HG03103 (cell line): Measurements from ENCODE around the gene COL12A1.

ENCODE experiments used
- ATAC-seq: cut with Tn5 transposase; IDR thresholded peaks from one replicate; pipeline ENCODE4 v1.9.1; 2021; ENCODE audit warnings: low read depth; ENCODE audit not compliant: unreplicated experiment

COL12A1 gene

GRCh38 chr6:75147512-75147911 is 58.3 kb downstream of the COL12A1 start:
- ATAC-seq: peak; percentile 90

GRCh38 chr6:75145976-75146375 is 59.9 kb downstream of the COL12A1 start:
- no peak for ATAC-seq

GRCh38 chr6:75145211-75145610 is 60.6 kb downstream of the COL12A1 start:
- ATAC-seq: no peak

DNA sequence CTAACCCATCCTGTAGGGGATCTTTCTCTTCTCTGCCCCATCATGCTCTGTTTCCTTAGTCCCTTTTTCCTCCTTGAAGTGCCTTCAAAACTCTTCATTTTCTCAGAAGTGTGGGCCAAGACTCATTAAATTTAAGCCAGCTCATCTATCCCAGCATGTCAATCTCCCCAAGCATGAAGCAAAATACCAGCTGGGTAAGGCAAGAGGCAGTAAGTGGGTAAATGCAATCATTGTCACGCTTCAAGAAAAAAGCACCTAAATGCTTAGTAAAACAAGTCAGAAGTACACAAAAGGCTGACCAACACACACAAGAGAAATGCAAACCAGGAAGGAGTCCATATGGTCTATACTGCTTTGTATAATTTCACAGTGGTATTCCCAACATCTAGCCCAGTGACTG is 61.5 kb downstream of the COL12A1 start:
- ATAC-seq: no peak

GRCh38 chr6:75143191-75143590 is 62.7 kb downstream of the COL12A1 start:
- ATAC-seq: no peak

DNA sequence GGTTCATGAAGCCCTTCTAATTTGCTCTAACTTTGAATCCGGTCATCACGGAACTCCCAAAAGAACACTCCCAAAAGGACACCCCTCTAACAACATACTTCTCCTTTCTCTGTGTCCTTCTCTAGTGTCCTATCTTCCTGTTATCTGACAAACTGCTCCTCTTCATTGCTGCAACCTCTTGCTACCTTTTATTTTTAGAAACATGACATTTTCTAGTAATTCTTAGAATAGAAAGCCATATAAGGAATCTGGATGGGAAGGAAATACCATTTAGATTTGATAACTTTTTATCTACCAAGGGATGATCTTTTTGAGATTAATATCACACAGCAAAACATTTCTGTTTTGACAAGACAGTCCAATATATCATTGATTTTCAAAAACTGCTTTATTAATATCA is 63.1 kb downstream of the COL12A1 start:
- no peak for ATAC-seq

GRCh38 chr6:75135876-75136275 is 70.0 kb downstream of the COL12A1 start:
- ATAC-seq: no peak

- ATAC-seq: no peak
Observed at GRCh38 chr6:75135450-75135849, 70.4 kb downstream of the COL12A1 start.

DNA sequence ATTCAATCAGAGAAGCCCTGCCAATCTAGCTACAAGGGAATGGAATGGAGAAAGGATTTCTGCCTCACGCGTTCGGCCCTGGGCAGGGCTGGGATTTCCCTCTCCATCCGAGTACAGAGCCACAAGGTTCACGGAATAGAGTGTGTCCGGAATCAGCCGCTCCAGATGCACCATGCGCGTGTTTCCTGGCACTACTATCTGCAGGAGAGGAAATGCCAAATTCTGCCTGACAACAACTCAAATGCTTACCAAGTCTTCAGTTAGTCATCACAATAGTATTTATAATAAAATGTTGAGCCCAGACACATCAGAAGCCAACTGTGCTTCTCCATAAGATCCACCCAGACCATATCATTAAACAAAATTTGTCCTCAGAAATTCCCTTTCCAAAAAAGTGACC is 75.1 kb downstream of the COL12A1 start:
- no peak for ATAC-seq

- no peak for ATAC-seq
Observed at GRCh38 chr6:75128878-75129570, 76.8 kb downstream of the COL12A1 start.

- ATAC-seq: no peak
Observed at GRCh38 chr6:75126518-75126917, 79.3 kb downstream of the COL12A1 start.

DNA sequence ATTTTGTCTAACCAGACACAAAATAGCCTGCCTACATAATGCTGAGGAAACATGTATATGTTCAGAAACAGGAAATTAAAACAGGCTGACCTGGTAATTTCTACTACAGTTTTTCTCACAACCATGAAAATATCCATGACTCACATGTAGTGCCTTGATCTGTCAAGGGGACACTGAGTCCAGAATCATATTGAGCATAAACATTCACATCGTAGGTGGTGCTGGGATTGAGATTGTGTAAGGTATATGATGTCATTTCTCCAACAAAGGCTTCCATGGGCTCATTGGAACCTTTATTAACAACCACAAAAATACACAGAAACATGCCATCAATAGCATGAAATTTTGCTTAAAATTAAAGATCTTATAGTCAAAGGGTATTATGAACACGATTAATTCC is 80.9 kb downstream of the COL12A1 start:
- no peak for ATAC-seq

DNA sequence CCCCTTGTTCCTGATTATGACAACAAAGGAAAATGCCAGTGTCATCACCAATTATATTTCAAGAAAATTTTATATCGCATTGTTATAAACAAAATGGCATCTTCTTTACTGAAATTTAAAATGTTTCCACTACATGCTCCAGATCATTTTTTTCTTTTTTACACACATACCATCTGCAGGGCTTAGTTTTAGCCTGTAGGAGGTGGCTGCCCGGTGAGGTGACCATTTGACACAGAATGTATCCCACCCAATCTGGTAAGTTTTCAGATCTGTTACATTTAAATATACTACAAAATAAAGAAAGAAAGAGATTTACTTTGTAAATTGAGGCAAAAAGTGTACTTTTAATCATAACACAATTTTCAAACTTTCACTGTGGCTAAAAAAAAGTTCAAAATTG is 81.8 kb downstream of the COL12A1 start:
- no peak for ATAC-seq

GRCh38 chr6:75118925-75119515 is 86.8 kb downstream of the COL12A1 start:
- no peak for ATAC-seq

DNA sequence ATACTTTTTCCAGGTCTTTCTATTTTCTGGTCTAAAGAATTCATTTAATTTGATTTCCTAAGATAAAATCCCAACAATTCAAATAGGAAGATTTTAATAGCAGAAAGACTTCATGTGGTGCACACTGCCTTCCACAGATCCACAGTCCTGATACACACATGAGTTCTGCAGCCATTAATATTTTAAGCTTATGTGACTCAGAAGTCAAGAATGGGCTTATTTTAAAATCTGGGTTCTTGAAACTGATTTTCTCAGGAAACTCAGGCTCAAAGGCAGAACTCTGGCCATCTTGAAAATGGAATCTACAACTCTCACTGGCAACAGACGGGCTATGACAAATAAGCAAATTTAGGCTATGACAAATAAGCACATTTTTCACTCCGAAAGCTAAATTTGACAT is 88.2 kb downstream of the COL12A1 start:
- ATAC-seq: no peak

- ATAC-seq: no peak
Observed at GRCh38 chr6:75116946-75117345, 88.9 kb downstream of the COL12A1 start.

GRCh38 chr6:75115481-75115880 is 90.4 kb downstream of the COL12A1 start:
- ATAC-seq: no peak

DNA sequence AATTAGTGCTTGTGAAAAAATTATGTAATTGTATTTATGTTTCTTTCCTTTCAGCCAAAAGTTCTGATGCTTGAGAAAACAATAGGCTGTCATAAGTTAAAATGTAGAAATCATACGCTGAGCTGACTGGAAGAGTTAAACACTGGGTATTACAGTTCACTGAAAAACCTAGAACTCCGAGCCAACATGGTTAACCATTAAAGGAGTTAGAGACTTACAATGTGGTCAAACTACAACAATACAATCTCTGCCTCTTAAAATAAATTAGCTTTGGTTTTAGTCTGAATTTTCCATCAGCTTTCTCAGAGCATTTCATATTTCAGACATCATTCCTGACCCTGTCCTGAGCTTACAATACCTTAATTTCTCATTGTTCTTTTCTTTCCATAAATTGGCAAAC is 91.0 kb downstream of the COL12A1 start:
- ATAC-seq: no peak

DNA sequence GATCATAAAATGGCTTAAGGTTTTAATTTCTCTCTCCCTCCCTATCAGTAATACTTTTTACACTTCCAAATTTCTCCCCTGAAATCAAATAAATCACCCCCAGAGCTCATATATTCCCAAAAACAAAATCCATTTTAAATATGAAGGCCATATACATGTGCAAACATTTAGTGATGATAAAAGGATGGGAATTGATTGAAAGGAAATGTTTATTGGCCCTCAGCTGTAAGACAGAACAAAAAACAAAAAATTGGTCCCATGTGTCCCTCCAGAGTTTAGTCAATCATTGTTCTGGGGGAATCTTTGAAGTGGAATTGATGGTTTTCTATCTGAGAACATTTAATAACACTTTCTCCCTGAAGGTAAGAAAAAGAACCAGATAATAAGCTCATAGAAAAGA is 91.7 kb downstream of the COL12A1 start:
- ATAC-seq: no peak

GRCh38 chr6:75113446-75113845 is 92.4 kb downstream of the COL12A1 start:
- ATAC-seq: no peak

DNA sequence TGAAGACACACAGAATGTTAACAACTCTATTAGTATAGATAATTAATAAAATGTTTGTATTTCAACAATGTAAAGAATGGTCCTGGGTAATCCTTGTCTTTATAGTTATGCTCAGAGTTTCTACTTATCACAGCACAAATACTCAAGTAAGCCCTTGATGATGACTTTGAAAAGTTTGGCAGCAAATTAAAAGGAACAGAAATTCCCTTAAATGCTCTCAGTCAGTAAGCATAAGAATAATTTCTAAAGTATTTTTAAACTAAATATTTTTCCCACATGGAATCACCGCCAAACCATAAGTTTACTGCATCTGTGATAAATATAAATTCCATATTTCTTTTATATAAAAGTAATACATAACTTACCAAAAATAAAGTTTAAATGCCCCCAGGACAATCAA is 96.1 kb downstream of the COL12A1 start:
- ATAC-seq: no peak

DNA sequence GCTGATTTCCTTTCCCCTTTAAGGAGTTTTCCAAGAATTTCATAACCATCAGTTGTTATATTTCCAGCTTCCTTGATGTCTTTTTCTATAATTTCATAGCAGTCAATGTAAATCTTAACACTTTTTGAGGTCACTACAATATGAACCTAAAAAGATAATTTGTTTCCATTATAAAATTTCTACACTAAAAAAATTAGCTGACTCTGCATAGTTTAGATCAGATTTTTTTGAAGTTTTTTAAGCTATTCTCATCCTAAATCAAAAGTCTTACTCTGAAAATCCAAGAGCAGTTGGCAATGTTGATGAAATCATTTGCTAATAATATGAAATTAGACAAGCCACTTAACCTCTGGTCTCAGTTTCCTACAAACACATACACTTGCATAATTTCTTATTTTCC is 96.8 kb downstream of the COL12A1 start:
- no peak for ATAC-seq
